ENCODE measurements around the gene ZBTB16.

Gene ZBTB16

GRCh38 chr11:114109206-114110090, 49.9 kb downstream of the ZBTB16 start:
- DNase-seq = no peak

DNA sequence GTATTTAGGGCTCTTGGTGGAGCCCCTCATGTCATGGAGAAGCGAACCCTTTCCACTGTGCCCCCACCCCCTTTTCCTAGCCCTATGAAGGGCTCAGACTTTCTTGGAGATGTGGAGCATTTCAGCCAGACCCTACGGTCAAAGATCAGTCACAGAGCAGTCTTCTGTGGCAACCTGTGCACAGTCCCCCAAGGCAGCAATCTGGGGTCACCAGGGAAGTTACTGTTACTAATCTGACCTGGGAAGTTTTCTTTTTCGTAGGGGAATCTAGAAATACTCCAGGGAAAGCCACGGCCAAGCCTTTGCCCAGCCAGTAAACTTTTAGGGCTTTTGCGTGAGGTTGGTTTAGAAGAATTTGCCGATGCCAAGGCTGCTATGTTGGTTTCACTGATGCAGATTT, 50.6 kb downstream of the ZBTB16 start:
- no peak for DNase-seq

DNA sequence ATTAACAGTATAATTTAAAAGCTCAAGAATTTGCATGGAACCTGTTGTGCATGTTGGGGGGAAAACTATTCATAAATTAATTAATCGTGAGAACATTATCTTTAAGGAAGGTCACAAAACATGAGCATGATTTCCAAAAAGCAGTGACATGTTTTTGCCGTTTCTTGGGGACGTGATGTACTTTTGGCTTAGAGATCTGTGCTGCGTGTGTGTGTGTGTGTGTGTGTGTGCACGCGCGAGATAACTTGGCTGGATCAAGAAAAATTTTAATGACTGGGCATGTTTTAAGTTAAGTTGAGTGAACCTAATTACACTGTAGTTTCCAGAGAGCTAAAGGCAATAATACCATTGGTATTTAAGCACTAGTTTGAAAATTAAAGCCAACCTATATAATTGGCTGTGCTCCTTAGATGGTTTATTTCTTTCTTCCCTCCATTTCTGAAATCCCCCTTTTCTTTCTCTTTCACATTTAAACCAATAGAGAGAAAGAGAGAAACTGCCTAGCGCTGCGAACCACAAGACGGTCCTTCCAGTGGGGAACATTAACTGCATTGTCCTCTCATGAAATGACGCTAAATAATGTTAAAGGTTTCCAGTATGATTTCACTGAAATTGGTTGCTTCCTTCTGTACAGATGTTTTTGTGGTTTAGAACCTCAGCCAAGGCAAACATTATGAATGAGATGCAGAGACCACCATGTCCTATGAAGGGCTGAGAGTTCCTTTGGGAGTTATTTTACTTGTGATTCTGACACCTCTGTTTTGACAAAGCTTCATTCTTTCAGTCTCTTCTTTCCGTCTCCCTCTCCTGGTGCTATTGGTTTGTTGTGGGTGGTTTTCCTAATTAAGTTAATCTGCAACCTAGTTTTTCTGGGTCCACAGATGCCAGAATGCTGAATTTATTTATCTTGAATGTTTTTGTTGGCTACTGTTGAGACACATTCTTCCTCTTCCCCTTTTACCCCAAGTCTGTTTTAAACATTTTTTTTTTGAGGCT, 51.7 kb downstream of the ZBTB16 start:
- no peak for DNase-seq

- DNase-seq = no peak
Measured at GRCh38 chr11:114115451-114115928, 56.0 kb downstream of the ZBTB16 start.

- no peak for DNase-seq
Measured at GRCh38 chr11:114116357-114116756, 56.8 kb downstream of the ZBTB16 start.

GRCh38 chr11:114116800-114117199, 57.3 kb downstream of the ZBTB16 start:
- no peak for DNase-seq

GRCh38 chr11:114120606-114121005, 61.1 kb downstream of the ZBTB16 start:
- DNase-seq = no peak

DNA sequence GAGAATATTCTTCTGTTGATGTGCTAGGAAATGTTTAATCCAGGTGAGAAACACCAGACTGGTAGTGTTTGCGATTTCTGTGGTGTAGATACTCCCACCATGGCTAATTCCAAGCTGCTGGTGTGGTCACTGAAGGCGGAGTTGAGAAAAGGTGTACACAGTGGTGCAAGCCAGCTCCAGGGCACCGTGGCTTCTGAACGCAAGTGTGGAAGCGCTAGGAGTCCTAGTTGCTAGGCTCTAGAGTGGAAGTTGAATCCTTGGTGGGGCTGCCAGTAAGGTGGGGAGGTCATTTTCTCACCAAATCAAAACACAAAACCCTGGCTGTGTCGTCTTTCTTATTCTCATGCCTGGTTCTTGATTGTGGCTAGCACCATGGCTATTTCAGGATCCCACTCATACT, 61.6 kb downstream of the ZBTB16 start:
- no peak for DNase-seq

GRCh38 chr11:114121804-114122504, 62.4 kb downstream of the ZBTB16 start:
- no peak for DNase-seq

- DNase-seq = no peak
Measured at GRCh38 chr11:114122686-114123085, 63.2 kb downstream of the ZBTB16 start.

GRCh38 chr11:114123692-114124330, 64.3 kb downstream of the ZBTB16 start:
- no peak for DNase-seq

DNA sequence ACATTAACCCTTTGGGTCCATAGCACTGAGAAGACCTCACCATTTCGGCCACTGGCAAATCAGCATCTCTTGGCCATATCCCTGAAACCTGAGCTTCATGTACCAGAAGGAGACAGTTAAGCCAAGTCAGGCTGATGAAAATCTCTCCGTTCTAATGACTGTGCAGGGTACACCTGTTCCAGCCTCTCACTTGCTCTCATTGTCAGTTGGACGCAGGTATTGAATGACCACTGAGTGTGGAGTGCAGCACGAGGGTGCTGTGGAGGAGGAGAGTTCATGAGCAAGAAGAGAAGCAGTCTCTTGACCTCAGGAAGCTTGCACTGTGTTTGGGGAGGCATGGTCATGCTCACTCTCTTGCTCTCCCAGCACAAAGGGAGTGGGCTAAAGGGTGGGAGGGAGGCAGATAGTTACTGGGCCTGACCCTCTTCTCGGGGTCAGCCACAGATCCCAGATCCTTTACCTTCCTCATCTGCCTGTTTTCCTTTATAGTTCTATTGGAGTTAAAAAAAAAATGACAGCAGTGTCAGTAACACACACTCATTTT, 65.2 kb downstream of the ZBTB16 start:
- DNase-seq = no peak

GRCh38 chr11:114125531-114125930, 66.0 kb downstream of the ZBTB16 start:
- no peak for DNase-seq

GRCh38 chr11:114125959-114126358, 66.4 kb downstream of the ZBTB16 start:
- no peak for DNase-seq

DNA sequence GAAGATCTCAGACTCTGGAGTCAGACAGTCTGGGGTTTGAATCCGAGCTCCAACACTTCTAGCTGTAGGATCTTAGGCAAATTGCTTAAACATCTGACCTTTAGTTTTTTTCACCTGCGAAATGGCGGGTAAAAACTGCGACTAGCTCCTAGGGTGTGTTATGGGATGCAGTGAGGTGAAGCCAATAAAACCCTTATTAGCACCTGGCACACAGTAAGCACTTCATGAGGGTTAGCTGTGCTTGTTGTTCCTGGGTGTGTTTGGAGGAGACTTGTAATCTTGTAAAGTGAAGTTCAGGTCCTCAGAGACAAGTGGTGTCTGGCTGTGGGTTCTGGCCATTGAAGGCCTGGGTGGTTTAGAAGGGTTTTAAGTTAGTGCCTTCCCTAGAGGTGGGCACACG, 68.9 kb downstream of the ZBTB16 start:
- no peak for DNase-seq

DNA sequence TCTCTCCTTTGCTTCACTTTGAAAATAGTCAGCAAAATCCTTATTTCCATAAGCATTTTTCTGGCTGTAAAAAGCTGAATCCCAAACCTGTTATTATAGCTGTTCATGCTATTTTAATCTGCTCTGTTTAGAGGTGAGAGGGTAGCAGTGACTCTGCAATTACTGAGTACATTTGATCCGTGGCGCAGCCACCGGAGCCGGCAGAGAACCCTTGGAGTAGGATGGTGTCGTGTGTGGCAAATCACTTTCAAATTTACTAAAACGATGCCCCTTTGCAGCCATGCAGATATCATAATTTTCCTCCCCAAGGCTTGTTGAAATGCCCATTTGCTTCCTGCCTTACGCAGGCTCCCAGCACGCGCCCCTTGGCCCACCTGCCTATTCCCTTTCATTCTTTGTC, 69.6 kb downstream of the ZBTB16 start:
- no peak for DNase-seq

DNA sequence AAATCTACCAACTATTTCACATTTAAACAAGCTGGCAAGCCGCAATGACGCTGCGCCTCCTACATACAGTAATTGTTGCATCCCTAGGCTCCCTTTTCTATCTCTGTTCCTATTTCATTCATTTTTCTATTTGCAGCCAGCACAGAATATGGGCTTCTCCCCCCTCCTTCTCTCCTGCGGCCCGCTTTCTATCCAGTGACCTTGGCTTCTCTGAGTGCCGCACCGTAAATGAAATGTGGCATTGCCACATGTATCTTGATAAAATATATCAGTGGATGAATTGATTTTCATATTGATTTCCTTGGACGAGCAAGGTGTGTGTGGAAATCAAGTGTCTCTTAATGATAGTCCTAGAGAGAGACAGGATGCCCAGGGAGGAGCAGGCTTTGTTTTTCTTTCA, 70.2 kb downstream of the ZBTB16 start:
- no peak for DNase-seq

DNA sequence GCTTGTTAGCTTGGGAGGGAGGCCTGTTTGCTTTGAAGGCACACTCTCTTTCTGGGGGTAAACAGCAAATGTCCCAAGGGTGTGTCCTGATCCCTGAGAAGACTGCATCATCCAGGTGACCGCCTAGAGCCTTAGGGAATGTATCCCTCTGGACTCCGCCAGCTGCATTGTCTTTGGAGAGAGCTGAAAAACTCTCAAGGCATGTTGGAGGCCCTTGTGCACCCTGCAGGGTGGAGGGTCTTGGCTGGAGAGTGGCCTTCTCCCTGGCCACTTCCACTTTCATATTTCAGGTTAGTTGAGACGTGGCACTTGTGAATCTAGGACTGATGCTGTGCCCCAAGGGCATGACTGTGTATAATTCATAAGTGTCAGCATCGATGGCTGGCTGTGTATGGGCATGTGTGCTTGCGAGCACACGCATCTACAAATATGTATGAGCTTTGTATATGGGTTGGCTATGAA, 70.6 kb downstream of the ZBTB16 start:
- DNase-seq = no peak

DNA sequence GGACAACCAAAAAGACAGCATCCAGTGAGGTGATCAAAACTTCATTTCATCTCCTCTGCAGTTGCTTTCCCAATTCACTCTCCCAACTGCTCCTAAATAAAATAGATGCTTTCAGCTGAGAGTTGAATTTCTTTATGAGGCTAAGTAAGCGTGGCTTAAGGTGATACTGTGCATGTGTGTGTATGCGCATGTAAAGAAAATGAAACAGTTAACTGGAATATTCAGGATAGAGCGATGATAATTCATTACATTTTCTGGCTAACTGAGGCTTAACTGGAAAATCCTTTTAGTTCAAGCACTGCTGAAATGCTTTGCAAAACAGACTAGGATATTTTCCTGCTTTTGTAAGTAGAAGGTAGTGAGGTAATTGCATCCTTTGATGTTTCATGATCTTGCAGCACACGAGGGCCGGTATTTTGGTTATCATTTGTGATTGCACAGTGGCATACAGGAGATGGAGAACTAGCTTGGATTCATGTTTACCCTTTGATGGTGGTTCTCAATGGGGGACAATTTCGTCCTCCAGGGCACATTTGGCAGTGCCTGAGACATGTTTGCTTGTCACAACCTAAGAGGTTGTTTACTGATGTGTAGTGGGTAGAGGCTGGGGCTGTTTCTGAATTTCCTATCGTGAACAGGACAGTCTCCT, 71.2 kb downstream of the ZBTB16 start:
- no peak for DNase-seq

GRCh38 chr11:114131461-114131864, 72.0 kb downstream of the ZBTB16 start:
- DNase-seq = no peak

DNA sequence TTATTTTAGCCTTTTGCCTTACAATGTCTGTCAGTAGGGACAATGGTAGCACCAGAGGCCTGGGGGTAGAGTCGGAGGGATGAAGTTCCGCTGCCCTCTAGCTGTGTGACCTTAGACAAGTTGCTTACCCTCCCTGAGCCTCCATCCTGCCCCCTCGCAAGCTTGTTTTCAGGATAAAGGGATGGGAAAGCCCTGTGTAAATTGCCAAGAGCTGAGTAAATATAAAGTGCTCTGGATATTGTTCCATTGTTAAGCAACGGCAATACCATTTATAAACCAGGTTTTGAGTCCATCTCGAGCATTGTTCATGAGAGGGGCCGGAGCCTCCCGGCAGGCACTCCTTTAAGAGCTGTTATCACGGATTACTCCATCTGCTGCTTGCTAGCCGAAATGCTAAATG, 72.9 kb downstream of the ZBTB16 start:
- DNase-seq = no peak

Measured in NCI-H1417 treated with DMSO at 0.1 percent for 48 hours (cell line).